ENCODE results near the gene SNRPE.

- TF ChIP-seq, protein P1, sequence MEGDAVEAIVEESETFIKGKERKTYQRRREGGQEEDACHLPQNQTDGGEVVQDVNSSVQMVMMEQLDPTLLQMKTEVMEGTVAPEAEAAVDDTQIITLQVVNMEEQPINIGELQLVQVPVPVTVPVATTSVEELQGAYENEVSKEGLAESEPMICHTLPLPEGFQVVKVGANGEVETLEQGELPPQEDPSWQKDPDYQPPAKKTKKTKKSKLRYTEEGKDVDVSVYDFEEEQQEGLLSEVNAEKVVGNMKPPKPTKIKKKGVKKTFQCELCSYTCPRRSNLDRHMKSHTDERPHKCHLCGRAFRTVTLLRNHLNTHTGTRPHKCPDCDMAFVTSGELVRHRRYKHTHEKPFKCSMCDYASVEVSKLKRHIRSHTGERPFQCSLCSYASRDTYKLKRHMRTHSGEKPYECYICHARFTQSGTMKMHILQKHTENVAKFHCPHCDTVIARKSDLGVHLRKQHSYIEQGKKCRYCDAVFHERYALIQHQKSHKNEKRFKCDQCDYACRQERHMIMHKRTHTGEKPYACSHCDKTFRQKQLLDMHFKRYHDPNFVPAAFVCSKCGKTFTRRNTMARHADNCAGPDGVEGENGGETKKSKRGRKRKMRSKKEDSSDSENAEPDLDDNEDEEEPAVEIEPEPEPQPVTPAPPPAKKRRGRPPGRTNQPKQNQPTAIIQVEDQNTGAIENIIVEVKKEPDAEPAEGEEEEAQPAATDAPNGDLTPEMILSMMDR (conservative IDR thresholded peaks at IDR 0.05; ENCODE audit: low read depth in 2 of 2), result no peak
- no peak for TF ChIP-seq ZNF331 (CRISPR knock-in tag; IDR thresholded peaks at IDR 0.05; ENCODE audit: low read depth)
- TF ChIP-seq, protein P2, sequence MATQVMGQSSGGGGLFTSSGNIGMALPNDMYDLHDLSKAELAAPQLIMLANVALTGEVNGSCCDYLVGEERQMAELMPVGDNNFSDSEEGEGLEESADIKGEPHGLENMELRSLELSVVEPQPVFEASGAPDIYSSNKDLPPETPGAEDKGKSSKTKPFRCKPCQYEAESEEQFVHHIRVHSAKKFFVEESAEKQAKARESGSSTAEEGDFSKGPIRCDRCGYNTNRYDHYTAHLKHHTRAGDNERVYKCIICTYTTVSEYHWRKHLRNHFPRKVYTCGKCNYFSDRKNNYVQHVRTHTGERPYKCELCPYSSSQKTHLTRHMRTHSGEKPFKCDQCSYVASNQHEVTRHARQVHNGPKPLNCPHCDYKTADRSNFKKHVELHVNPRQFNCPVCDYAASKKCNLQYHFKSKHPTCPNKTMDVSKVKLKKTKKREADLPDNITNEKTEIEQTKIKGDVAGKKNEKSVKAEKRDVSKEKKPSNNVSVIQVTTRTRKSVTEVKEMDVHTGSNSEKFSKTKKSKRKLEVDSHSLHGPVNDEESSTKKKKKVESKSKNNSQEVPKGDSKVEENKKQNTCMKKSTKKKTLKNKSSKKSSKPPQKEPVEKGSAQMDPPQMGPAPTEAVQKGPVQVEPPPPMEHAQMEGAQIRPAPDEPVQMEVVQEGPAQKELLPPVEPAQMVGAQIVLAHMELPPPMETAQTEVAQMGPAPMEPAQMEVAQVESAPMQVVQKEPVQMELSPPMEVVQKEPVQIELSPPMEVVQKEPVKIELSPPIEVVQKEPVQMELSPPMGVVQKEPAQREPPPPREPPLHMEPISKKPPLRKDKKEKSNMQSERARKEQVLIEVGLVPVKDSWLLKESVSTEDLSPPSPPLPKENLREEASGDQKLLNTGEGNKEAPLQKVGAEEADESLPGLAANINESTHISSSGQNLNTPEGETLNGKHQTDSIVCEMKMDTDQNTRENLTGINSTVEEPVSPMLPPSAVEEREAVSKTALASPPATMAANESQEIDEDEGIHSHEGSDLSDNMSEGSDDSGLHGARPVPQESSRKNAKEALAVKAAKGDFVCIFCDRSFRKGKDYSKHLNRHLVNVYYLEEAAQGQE (IDR thresholded peaks at IDR 0.05; ENCODE audit: unreplicated experiment), result no peak
- TF ChIP-seq, protein P3, sequence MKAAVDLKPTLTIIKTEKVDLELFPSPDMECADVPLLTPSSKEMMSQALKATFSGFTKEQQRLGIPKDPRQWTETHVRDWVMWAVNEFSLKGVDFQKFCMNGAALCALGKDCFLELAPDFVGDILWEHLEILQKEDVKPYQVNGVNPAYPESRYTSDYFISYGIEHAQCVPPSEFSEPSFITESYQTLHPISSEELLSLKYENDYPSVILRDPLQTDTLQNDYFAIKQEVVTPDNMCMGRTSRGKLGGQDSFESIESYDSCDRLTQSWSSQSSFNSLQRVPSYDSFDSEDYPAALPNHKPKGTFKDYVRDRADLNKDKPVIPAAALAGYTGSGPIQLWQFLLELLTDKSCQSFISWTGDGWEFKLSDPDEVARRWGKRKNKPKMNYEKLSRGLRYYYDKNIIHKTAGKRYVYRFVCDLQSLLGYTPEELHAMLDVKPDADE (IDR thresholded peaks at IDR 0.05), result no peak
Measured at GRCh38 chr1:203858975-203859374, 2.4 kb upstream of the SNRPE start.
